Suprapubic skin (tissue), 4 donors: Measurements from ENCODE around the gene UFSP2.

Experiments used
- EP300 ChIP-seq: sonication (generic); formaldehyde crosslinking; IDR thresholded peaks from one replicate; pipeline ENCODE4 v1.6.1; 2017; ENCODE audit warnings: antibody characterized with exemption
- POLR2A ChIP-seq, 2 donors: fragments of 450-650 bp; IDR thresholded peaks; one replicate each; pipeline ENCODE4 v1.6.1; 2017; ENCODE audit warnings: antibody characterized with exemption in 2 of 2, mild to moderate bottlenecking in 2 of 2, moderate library complexity in 2 of 2
- POLR2AphosphoS5 ChIP-seq, 3 donors: sonication (generic); formaldehyde crosslinking; IDR thresholded peaks; one replicate each; pipeline ENCODE4 v1.6.1; 2017; ENCODE audit warnings: antibody characterized with exemption in 3 of 3
- TF ChIP-seq, protein P1 (sequence below), 2 donors: fragments of 200-600 bp in 1 of 2; fragments of 450-650 bp in 1 of 2; sonication (generic) in 1 of 2; IDR thresholded peaks; one replicate each; pipeline ENCODE4 v1.5.1; 2016 to 2019; ENCODE audit warnings: antibody characterized with exemption in 2 of 2, mild to moderate bottlenecking in 1 of 2, moderate library complexity in 1 of 2

DNA sequence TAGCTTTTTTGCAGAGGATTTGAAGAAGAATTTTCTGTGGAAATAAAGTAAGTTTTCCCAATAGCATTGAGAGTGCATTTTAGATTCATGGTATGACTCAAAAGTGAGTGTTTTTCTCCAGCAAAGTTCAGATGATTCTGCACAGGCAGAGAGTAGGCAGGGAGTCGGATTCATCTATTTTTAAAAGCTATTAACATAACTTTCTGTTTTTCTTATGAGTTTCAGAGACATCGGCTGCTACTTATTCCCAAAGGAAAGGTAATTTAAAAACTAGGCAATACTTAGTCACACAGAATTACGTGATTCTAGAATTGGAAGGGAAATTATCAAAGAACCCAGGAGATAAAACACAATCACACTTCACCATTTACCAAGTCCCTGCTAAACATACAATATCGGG, 41.3 kb upstream of the UFSP2 start:
- TF ChIP-seq, protein P1, sequence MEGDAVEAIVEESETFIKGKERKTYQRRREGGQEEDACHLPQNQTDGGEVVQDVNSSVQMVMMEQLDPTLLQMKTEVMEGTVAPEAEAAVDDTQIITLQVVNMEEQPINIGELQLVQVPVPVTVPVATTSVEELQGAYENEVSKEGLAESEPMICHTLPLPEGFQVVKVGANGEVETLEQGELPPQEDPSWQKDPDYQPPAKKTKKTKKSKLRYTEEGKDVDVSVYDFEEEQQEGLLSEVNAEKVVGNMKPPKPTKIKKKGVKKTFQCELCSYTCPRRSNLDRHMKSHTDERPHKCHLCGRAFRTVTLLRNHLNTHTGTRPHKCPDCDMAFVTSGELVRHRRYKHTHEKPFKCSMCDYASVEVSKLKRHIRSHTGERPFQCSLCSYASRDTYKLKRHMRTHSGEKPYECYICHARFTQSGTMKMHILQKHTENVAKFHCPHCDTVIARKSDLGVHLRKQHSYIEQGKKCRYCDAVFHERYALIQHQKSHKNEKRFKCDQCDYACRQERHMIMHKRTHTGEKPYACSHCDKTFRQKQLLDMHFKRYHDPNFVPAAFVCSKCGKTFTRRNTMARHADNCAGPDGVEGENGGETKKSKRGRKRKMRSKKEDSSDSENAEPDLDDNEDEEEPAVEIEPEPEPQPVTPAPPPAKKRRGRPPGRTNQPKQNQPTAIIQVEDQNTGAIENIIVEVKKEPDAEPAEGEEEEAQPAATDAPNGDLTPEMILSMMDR (IDR thresholded peaks at IDR 0.05) = no peak
- TF ChIP-seq POLR2A (IDR thresholded peaks at IDR 0.05) (no peak), EP300 (no peak), POLR2AphosphoS5 (IDR thresholded peaks at IDR 0.05) (no peak)
